A673 (cell line): ENCODE results near the gene NLK. TPM values are rescaled to one million over a fixed set of nuclear protein-coding genes. Genes with fewer than 3 reads are reported as not detected.
A peak's percentile ranks its signal among the peaks of the same experiment; 100 is the strongest.

Source experiments
- BruUV-seq: library from RNA; stranded (reverse); fragments of 400-500 nt; replicated peaks from 2 replicates; lab custom pipeline; 2021; lab: Mats Ljungman, UMichigan
- CTCF ChIA-PET: fragments of 300-600 bp; sonication (Branson Sonifier 250); formaldehyde crosslinking; loops from one replicate; lab custom pipeline; 2022; ENCODE audit warnings: antibody characterized with exemption; lab: Charles Lee
- POLR2A ChIA-PET: fragments of 300-600 bp; sonication (Branson Sonifier 250); formaldehyde crosslinking; loops from one replicate; lab custom pipeline; 2022; ENCODE audit warnings: antibody characterized with exemption; ENCODE audit not compliant: low non-redundant PET; lab: Charles Lee
- DNase-seq: peaks from one replicate; pipeline ENCODE4 v3.0.0-alpha.2; 2015; ENCODE audit warnings: low spot score
- H3K27ac ChIP-seq: fragments of 200-600 bp; sonication (generic); 2 replicates; pipeline ENCODE4 v1.5.1; 2016; ENCODE audit warnings: mixed run types, low read depth, mild to moderate bottlenecking, mixed read lengths, antibody characterized with exemption, low read length; ENCODE audit not compliant: poor library complexity, severe bottlenecking
- H3K27me3 ChIP-seq: fragments of 200-600 bp; sonication (generic); replicated peaks from 2 replicates; pipeline ENCODE4 v1.6.1; 2017; ENCODE audit warnings: mixed run types, low read depth, mild to moderate bottlenecking, mixed read lengths, antibody characterized with exemption, low read length; ENCODE audit not compliant: insufficient read depth, poor library complexity
- H3K36me3 ChIP-seq: fragments of 200-600 bp; sonication (generic); 2 replicates; pipeline ENCODE4 v1.6.1; 2016; ENCODE audit warnings: mixed run types, mild to moderate bottlenecking, mixed read lengths, antibody characterized with exemption, low read length; ENCODE audit not compliant: insufficient read depth, poor library complexity, severe bottlenecking
- H3K4me1 ChIP-seq: fragments of 200-600 bp; sonication (generic); 2 replicates; pipeline ENCODE4 v1.6.1; 2017; ENCODE audit warnings: mixed run types, mild to moderate bottlenecking, mixed read lengths, antibody characterized with exemption, low read length; ENCODE audit not compliant: insufficient read depth, poor library complexity, severe bottlenecking
- H3K4me3 ChIP-seq: fragments of 200-600 bp; sonication (generic); 2 replicates; pipeline ENCODE4 v1.5.1; 2016; ENCODE audit warnings: low read depth, mixed run types, mild to moderate bottlenecking, mixed read lengths, low read length; ENCODE audit not compliant: poor library complexity, severe bottlenecking
- H3K9me3 ChIP-seq: fragments of 200-600 bp; sonication (generic); 2 replicates; pipeline ENCODE4 v1.6.1; 2016; ENCODE audit warnings: mixed run types, low read depth, mild to moderate bottlenecking, mixed read lengths, antibody characterized with exemption, low read length; ENCODE audit not compliant: poor library complexity, severe bottlenecking
- EZH2 ChIP-seq: fragments of 200-600 bp; sonication (generic); IDR thresholded peaks from 2 replicates; pipeline ENCODE4 v1.6.1; 2017; ENCODE audit warnings: borderline replicate concordance, low read depth, mild to moderate bottlenecking, mixed read lengths, antibody characterized with exemption, low read length; ENCODE audit not compliant: poor library complexity, severe bottlenecking
- intact Hi-C: fragments of 100-400 bp; cut with micrococcal nuclease; formaldehyde crosslinking; loops from one replicate; pipeline ENCODE4 v1.10.0; 2022; ENCODE audit not compliant: unreplicated experiment
- total RNA-seq: library from RNA; stranded (reverse); gene quantifications from 2 replicates; pipeline ENCODE4 v1.2.3, GENCODE V29; 2021
- TF ChIP-seq, protein P1 (sequence below): fragments of 300-800, 200-600 bp; sonication (generic); conservative IDR thresholded peaks from 2 replicates; pipeline ENCODE4 v1.5.1; 2017; ENCODE audit warnings: low read depth, mild to moderate bottlenecking, antibody characterized with exemption, low read length, moderate library complexity, mixed read lengths

Gene NLK
- total RNA-seq, 1 experiment from 2014 or later: 23.8 TPM

DNA sequence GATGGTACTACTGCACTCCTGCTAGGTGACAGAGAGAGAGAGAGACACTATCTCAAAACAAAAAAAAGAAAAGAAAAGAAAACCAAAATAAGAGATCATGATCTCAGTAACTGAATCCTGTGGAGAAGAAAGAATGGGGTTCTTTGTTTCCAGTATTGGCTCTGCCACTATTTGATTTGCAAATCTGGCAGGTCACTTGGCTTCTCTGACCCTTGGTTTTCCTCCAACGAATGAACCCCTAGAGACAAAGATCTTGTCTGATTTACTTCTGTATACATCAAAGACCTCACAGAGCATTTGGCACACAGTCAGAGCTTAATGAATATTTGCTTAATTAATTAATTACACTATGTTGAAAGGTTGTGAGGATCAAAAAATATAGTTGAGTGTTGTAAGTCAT is 47.9 kb upstream of the NLK start:
- intact Hi-C loops: no loop called here
- no peaks in the 10 kb centered on the region for H3K36me3 ChIP-seq
- H3K4me1 ChIP-seq: peaks cover 10% of the 10 kb centered on the region
- no peak for TF ChIP-seq EZH2
- TF ChIP-seq, protein P1, sequence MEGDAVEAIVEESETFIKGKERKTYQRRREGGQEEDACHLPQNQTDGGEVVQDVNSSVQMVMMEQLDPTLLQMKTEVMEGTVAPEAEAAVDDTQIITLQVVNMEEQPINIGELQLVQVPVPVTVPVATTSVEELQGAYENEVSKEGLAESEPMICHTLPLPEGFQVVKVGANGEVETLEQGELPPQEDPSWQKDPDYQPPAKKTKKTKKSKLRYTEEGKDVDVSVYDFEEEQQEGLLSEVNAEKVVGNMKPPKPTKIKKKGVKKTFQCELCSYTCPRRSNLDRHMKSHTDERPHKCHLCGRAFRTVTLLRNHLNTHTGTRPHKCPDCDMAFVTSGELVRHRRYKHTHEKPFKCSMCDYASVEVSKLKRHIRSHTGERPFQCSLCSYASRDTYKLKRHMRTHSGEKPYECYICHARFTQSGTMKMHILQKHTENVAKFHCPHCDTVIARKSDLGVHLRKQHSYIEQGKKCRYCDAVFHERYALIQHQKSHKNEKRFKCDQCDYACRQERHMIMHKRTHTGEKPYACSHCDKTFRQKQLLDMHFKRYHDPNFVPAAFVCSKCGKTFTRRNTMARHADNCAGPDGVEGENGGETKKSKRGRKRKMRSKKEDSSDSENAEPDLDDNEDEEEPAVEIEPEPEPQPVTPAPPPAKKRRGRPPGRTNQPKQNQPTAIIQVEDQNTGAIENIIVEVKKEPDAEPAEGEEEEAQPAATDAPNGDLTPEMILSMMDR: no peak
- H3K4me3 ChIP-seq: no peak overlapping the region
- ChIA-PET POLR2A (no interaction called here), CTCF (no interaction called here)
- BruUV-seq: no TSS peak
- no peak overlapping the region for H3K27ac ChIP-seq
- no peaks in the 10 kb centered on the region for H3K27me3 ChIP-seq
- H3K9me3 ChIP-seq: no peaks in the 10 kb centered on the region
- DNase-seq: no peak

DNA sequence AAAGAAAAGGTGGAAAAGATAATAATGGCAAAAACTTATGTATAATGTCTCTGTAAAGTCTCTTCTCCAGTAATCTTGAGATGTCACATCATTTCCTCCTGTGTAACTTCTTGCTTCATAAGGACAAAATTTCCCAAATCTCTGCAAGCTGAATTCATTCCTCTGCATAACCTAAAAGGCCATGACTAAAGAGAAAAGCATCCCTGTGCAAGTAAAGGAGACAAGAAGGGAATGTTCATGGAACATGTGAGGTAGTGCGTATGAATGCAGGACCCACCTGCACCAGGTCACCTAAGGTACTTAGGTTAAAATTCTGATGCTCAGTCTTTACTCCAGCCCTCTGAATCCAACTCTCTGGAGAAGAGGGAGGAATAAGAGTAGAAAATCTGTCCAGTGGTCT is 46.9 kb upstream of the NLK start:
- ChIA-PET CTCF (no interaction called here), POLR2A (no interaction called here)
- H3K36me3 ChIP-seq: no peaks in the 10 kb centered on the region
- H3K27ac ChIP-seq: no peak overlapping the region
- TF ChIP-seq EZH2: no peak
- TF ChIP-seq, protein P1: no peak
- no TSS peak for BruUV-seq
- H3K4me3 ChIP-seq: no peak overlapping the region
- DNase-seq: no peak
- H3K9me3 ChIP-seq: no peaks in the 10 kb centered on the region
- intact Hi-C loops: no loop called here
- H3K4me1 ChIP-seq: peaks cover 10% of the 10 kb centered on the region
- H3K27me3 ChIP-seq: no peaks in the 10 kb centered on the region

DNA sequence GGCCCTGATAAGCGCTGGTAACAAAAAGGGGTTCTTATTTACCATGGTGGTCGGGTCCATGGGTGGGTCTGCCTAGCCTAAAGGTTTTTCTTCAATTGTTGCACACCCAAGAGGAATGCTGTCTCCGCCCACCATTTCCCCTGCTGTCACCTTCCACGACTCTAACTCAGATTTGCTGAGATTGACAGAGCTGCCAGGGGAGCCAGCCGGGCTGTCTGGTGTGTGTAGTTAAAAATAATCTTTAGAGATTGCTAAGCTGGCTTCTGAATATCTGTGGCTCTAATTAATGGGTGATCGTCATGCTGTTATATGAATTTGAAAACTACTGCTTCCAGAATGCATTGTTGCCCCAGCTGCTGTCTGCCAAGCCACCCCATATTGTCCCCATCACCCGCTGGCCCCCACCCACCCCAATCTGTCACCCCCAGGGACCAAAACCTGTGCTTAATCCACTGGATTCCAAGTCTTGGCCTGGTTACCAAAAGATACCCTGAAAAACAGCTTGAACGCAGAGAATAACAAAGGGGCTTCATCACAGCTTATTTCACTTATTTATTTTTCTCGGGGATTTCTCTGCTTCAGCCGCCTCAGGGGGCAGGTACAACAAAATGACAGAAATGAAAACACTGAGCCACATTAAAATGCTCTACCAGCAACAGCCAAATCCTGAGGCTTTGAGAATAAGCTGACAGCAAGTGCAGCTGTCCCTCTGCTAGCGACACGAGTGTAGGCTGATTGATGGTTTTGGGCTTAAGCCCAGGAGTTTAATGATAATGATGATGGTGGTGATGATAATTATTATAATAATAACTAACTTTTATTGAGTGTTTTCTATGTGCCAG is 46.1 kb upstream of the NLK start:
- Histone ChIP-seq H3K4me1 (peaks cover 10% of the 10 kb centered on the region), H3K9me3 (no peaks in the 10 kb centered on the region), H3K27ac (no peak overlapping the region), H3K4me3 (no peak overlapping the region), H3K36me3 (no peaks in the 10 kb centered on the region), H3K27me3 (no peaks in the 10 kb centered on the region)
- no peak for TF ChIP-seq EZH2
- TF ChIP-seq, protein P1: no peak
- no TSS peak for BruUV-seq
- ChIA-PET CTCF (no interaction called here), POLR2A (no interaction called here)
- DNase-seq: peak; percentile 44
- intact Hi-C loops: no loop called here
